ENCODE results near the gene EPB41L4B. TPM values are rescaled to one million over a fixed set of nuclear protein-coding genes. Genes with fewer than 3 reads are reported as not detected.

EPB41L4B gene
- total RNA-seq, 1 experiment from 2014 or later = 8.1 TPM

DNA sequence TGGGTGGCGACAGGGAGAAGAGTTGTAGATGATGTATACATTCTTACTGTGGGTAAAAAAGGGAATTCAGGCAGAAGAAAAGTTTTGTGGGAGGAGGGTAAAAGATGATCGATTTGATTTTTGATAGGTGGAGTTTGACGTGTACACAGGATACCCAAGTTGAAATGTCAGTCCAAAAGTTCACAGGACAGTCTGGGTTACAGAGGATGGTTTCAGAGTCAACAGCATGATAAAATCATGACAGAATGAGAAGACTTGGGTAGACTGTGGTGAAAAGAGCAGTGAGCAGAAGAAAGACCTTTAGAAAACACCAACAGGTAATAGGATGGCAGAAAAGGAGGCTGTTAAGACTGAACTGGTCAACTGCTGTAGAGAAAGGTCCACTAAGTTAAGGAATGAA lies 81.6 kb downstream of the EPB41L4B start:
- TF ChIP-seq, protein P1, sequence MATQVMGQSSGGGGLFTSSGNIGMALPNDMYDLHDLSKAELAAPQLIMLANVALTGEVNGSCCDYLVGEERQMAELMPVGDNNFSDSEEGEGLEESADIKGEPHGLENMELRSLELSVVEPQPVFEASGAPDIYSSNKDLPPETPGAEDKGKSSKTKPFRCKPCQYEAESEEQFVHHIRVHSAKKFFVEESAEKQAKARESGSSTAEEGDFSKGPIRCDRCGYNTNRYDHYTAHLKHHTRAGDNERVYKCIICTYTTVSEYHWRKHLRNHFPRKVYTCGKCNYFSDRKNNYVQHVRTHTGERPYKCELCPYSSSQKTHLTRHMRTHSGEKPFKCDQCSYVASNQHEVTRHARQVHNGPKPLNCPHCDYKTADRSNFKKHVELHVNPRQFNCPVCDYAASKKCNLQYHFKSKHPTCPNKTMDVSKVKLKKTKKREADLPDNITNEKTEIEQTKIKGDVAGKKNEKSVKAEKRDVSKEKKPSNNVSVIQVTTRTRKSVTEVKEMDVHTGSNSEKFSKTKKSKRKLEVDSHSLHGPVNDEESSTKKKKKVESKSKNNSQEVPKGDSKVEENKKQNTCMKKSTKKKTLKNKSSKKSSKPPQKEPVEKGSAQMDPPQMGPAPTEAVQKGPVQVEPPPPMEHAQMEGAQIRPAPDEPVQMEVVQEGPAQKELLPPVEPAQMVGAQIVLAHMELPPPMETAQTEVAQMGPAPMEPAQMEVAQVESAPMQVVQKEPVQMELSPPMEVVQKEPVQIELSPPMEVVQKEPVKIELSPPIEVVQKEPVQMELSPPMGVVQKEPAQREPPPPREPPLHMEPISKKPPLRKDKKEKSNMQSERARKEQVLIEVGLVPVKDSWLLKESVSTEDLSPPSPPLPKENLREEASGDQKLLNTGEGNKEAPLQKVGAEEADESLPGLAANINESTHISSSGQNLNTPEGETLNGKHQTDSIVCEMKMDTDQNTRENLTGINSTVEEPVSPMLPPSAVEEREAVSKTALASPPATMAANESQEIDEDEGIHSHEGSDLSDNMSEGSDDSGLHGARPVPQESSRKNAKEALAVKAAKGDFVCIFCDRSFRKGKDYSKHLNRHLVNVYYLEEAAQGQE (IDR thresholded peaks at IDR 0.05; ENCODE audit: low read depth) = no peak
- TF ChIP-seq ZNF274 (IDR thresholded peaks at IDR 0.05; ENCODE audit: low read depth, low read length) = no peak
- no peak for TF ChIP-seq POLR2A (IDR thresholded peaks at IDR 0.05; ENCODE audit: borderline replicate concordance, extremely low read depth, insufficient read depth, insufficient read length)
- TF ChIP-seq RAD21 (IDR thresholded peaks at IDR 0.05; ENCODE audit: low read depth) = no peak
- no peak for TF ChIP-seq CEBPB (IDR thresholded peaks at IDR 0.05; ENCODE audit: low read depth)
- DNase-seq (ENCODE audit: low read depth, low spot score) (no peak), ATAC-seq (no peak)
- ChIA-PET RAD21 (ENCODE audit: low non-redundant PET in 1 of 2, low total read pairs in 2 of 2, uncharacterized antibody in 2 of 2, unreplicated experiment in 2 of 2) (no interaction called here), POLR2A (no interaction called here), CTCF (no interaction called here)
- Histone ChIP-seq H3K9me3 (ENCODE audit: control insufficient read depth in 1 of 2, insufficient read depth in 1 of 2, low read depth in 1 of 2, low read length in 2 of 2) (no peaks in the 10 kb centered on the region), H3K36me3 (ENCODE audit: control insufficient read depth in 1 of 2, insufficient read depth in 2 of 2, low read length in 2 of 2) (no peaks in the 10 kb centered on the region), H3K79me2 (ENCODE audit: insufficient read depth, low read length) (no peaks in the 10 kb centered on the region), H2AFZ (ENCODE audit: low read depth, low read length, poor library complexity, severe bottlenecking) (no peak overlapping the region), H3K9ac (ENCODE audit: low read length) (no peak overlapping the region), H3K4me3 (replicated peaks in 1 of 2; ENCODE audit: low read depth in 1 of 2, low read length in 2 of 2) (no peak overlapping the region), H3K9me2 (ENCODE audit: insufficient read depth) (no peaks in the 10 kb centered on the region), H3K27me3 (ENCODE audit: insufficient read depth, low read length) (no peaks in the 10 kb centered on the region), H3K27ac (ENCODE audit: low read depth, low read length) (no peak overlapping the region), H4K20me1 (ENCODE audit: insufficient read depth) (no peaks in the 10 kb centered on the region), H3K4me2 (ENCODE audit: low read length) (no peak overlapping the region), H3K4me1 (ENCODE audit: control insufficient read depth in 1 of 2, insufficient read depth in 2 of 2, low read length in 2 of 2) (peaks cover 0 to 7% of the 10 kb centered on the region in 2 experiments; a peak in 2 of 4 replicates)
- no TSS peak for BruUV-seq (replicated peaks)
- intact Hi-C loops (cut with micrococcal nuclease) = no loop called here

DNA sequence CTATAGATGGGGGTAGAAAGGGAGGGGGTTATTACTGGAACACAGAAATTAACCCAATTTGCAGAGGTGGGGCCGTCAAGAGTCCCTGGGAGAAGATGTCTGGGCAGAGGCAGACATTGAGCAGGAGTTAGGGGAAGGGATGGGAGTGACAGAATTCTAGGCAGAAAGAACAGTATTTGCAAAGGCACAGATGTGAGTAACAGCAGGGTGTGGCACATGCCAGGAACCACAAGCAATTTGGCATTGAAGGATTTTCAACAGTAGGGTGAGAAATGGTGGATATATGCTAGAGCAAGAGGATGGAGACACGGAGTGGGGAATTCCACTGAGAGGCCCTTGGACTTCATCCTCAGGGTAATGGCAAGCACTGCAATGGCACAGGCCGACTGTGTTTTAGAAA lies 82.2 kb downstream of the EPB41L4B start:
- ChIA-PET POLR2A (interaction anchor here (0.6 kb wide), 1 partner anchor 21 kb away, joined by 3 read pairs; no protein-coding TSS in a partner anchor), RAD21 (ENCODE audit: low non-redundant PET in 1 of 2, low total read pairs in 2 of 2, uncharacterized antibody in 2 of 2, unreplicated experiment in 2 of 2) (no interaction called here), CTCF (no interaction called here)
- Histone ChIP-seq H3K36me3 (ENCODE audit: control insufficient read depth in 1 of 2, insufficient read depth in 2 of 2, low read length in 2 of 2) (no peaks in the 10 kb centered on the region), H3K4me2 (ENCODE audit: low read length) (peak overlapping the region; percentile 7; the same call in 1 of the 2 replicates), H2AFZ (ENCODE audit: low read depth, low read length, poor library complexity, severe bottlenecking) (no peak overlapping the region), H4K20me1 (ENCODE audit: insufficient read depth) (no peaks in the 10 kb centered on the region), H3K9me3 (ENCODE audit: control insufficient read depth in 1 of 2, insufficient read depth in 1 of 2, low read depth in 1 of 2, low read length in 2 of 2) (no peaks in the 10 kb centered on the region), H3K9me2 (ENCODE audit: insufficient read depth) (no peaks in the 10 kb centered on the region), H3K4me3 (replicated peaks in 1 of 2; ENCODE audit: low read depth in 1 of 2, low read length in 2 of 2) (no peak overlapping the region), H3K27ac (ENCODE audit: low read depth, low read length) (no peak overlapping the region), H3K79me2 (ENCODE audit: insufficient read depth, low read length) (no peaks in the 10 kb centered on the region), H3K9ac (ENCODE audit: low read length) (no peak overlapping the region), H3K4me1 (ENCODE audit: control insufficient read depth in 1 of 2, insufficient read depth in 2 of 2, low read length in 2 of 2) (peaks cover 0 to 7% of the 10 kb centered on the region in 2 experiments; a peak in 2 of 4 replicates), H3K27me3 (ENCODE audit: insufficient read depth, low read length) (no peaks in the 10 kb centered on the region)
- intact Hi-C loops (cut with micrococcal nuclease) = no loop called here
- no TSS peak for BruUV-seq (replicated peaks)
- DNase-seq (ENCODE audit: low read depth, low spot score) = no peak
- peak; percentile 47; the same call in 1 of the 2 replicates for ATAC-seq
- no peak for TF ChIP-seq CBX3 (IDR thresholded peaks at IDR 0.05; ENCODE audit: low read depth)
- TF ChIP-seq TCF7L2 (IDR thresholded peaks at IDR 0.05; ENCODE audit: borderline replicate concordance, extremely low read depth, insufficient read depth, insufficient read length) = no peak
- TF ChIP-seq, protein P2, sequence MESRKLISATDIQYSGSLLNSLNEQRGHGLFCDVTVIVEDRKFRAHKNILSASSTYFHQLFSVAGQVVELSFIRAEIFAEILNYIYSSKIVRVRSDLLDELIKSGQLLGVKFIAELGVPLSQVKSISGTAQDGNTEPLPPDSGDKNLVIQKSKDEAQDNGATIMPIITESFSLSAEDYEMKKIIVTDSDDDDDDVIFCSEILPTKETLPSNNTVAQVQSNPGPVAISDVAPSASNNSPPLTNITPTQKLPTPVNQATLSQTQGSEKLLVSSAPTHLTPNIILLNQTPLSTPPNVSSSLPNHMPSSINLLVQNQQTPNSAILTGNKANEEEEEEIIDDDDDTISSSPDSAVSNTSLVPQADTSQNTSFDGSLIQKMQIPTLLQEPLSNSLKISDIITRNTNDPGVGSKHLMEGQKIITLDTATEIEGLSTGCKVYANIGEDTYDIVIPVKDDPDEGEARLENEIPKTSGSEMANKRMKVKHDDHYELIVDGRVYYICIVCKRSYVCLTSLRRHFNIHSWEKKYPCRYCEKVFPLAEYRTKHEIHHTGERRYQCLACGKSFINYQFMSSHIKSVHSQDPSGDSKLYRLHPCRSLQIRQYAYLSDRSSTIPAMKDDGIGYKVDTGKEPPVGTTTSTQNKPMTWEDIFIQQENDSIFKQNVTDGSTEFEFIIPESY (IDR thresholded peaks at IDR 0.05; ENCODE audit: extremely low read depth, insufficient replicate concordance, low read length) = no peak
- no peak for TF ChIP-seq ZFX (IDR thresholded peaks at IDR 0.05)
- TF ChIP-seq, protein P3, sequence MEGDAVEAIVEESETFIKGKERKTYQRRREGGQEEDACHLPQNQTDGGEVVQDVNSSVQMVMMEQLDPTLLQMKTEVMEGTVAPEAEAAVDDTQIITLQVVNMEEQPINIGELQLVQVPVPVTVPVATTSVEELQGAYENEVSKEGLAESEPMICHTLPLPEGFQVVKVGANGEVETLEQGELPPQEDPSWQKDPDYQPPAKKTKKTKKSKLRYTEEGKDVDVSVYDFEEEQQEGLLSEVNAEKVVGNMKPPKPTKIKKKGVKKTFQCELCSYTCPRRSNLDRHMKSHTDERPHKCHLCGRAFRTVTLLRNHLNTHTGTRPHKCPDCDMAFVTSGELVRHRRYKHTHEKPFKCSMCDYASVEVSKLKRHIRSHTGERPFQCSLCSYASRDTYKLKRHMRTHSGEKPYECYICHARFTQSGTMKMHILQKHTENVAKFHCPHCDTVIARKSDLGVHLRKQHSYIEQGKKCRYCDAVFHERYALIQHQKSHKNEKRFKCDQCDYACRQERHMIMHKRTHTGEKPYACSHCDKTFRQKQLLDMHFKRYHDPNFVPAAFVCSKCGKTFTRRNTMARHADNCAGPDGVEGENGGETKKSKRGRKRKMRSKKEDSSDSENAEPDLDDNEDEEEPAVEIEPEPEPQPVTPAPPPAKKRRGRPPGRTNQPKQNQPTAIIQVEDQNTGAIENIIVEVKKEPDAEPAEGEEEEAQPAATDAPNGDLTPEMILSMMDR (IDR thresholded peaks at IDR 0.05 in 2 of 3, conservative IDR thresholded peaks at IDR 0.05 in 1 of 3; ENCODE audit: borderline replicate concordance in 1 of 3, insufficient read depth in 1 of 3, low read depth in 2 of 3, low read length in 2 of 3) = no peak
- TF ChIP-seq, protein P4, sequence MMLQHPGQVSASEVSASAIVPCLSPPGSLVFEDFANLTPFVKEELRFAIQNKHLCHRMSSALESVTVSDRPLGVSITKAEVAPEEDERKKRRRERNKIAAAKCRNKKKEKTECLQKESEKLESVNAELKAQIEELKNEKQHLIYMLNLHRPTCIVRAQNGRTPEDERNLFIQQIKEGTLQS (IDR thresholded peaks at IDR 0.05) = no peak
- TF ChIP-seq POLR2AphosphoS5 (IDR thresholded peaks at IDR 0.05; ENCODE audit: low read depth, low read length) = no peak
- TF ChIP-seq CEBPB (IDR thresholded peaks at IDR 0.05; ENCODE audit: low read depth) = no peak
